Right cardiac atrium (tissue), 5 donors: Measurements from ENCODE around the gene GSAP. TPM values are rescaled to one million over a fixed set of nuclear protein-coding genes. Genes with fewer than 3 reads are reported as not detected.

ENCODE experiments used
- ATAC-seq, 2 donors: fragments of 200-7000 bp; cut with Tn5 transposase; one replicate each; pipeline versions ENCODE4 v1.8.0 to v1.9.1; 2020; ENCODE audit warnings: moderate library complexity in 2 of 2, mild to moderate bottlenecking in 1 of 2
- DNase-seq, 3 donors: peaks; one replicate each; pipeline ENCODE4 v3.0.0-alpha.2; 2020
- H3K27ac ChIP-seq: one replicate; pipeline ENCODE4 v1.5.1; 2013; ENCODE audit warnings: mild to moderate bottlenecking, low read length, control low read depth, moderate library complexity
- H3K27me3 ChIP-seq: one replicate; pipeline ENCODE4 v1.6.1; 2013; ENCODE audit not compliant: control insufficient read depth, insufficient read depth
- H3K4me1 ChIP-seq: one replicate; pipeline ENCODE4 v1.6.1; 2013; ENCODE audit warnings: low read length; ENCODE audit not compliant: control insufficient read depth, insufficient read depth
- H3K4me3 ChIP-seq: one replicate; pipeline ENCODE4 v1.5.1; 2013; ENCODE audit warnings: low read length, control low read depth
- H3K9me3 ChIP-seq: one replicate; pipeline ENCODE4 v1.6.1; 2013; ENCODE audit warnings: low read length; ENCODE audit not compliant: control insufficient read depth
- WGBS: extraction: QIAGEN DNeasy Blood & Tissue Kit; methylation state at CpG from one replicate; pipeline ENCODE4 v1.1.7; 2013; 5-methylcytosine and 5-hydroxymethylcytosine counted together
- intact Hi-C, 4 donors: fragments of 100-400 bp; cut with DNase I; formaldehyde crosslinking; loops; one replicate each; pipeline versions ENCODE4 v1.11.0 to v1.14.0; 2022 to 2023
- polyA plus RNA-seq: library from polyadenylated mRNA; stranded (reverse); fragments of 200-250 nt; gene quantifications from one replicate; pipeline ENCODE4 v1.2.3, GENCODE V29; 2013
- total RNA-seq, 4 donors: library from RNA; stranded (reverse); fragmentation: NEBNext Ultra II Directional; extraction: Animal tissue kit (Norgen Biotek cat#: 25700); gene quantifications; one replicate each; pipeline ENCODE4 v1.2.1, GENCODE V29; 2021
- donor health status: healthy with polysubstance abuse.
- donor health status: DM: no; HTN: yes; CAD: no.
- donor health status: DM: no; HTN: no; CAD: no.
- donor health status: DM: no; HTN: yes; CAD: no; lungs with severe emphysema.
- donor health status: DM: yes; HTN: yes; CAD: no.

The GSAP gene
- total and polyA plus RNA-seq, 5 donors: 7.4 to 14.6 (median 10.8) TPM

- 83% methylated on average over 2 of the region's 2 CpGs for WGBS
- ATAC-seq: no peak
- no peaks in the 10 kb centered on the region for H3K27me3 ChIP-seq
- H3K4me3 ChIP-seq: no peak overlapping the region
- H3K4me1 ChIP-seq: peaks cover 3% of the 10 kb centered on the region
- DNase-seq: no peak
- no peak overlapping the region for H3K27ac ChIP-seq
- no peaks in the 10 kb centered on the region for H3K9me3 ChIP-seq
- intact Hi-C loops: no loop called here
Measured at GRCh38 chr7:77391230-77391629, 24.9 kb downstream of the GSAP start.

- no peak for ATAC-seq
Measured at GRCh38 chr7:77388055-77388641, 28.0 kb downstream of the GSAP start.

DNA sequence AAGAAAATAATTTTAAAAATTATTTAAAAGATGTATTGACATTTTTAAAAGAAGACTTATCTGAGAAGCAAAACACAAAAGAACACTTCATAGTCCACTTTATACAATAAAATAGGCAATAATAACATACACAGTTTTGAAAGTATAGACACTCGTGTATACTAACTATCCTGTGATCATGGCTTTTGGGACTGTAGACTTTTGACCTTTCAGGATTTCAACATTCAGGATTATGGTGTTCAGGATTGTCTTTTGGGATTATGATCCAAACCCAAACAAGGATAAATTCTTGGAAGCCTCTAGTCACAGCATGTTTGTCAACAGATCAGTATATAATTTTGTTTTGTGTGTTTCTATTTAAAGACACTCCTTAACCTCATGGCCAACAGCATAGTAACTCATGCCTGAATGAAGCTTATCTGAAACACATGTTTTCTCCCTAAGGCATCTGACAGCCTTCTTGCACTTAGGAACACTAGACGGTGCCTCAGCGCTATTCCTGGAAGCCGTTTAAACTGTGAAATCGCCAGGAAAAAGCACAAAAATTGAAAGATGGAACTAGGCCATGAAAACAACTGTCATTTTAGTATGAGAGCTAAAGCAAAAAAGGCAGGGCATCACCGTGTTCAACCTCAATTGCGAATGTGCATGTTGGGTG lies 29.9 kb downstream of the GSAP start:
- ATAC-seq: peak in 1 of 2 donors; percentile 28
- intact Hi-C loops: no loop called here
- Histone ChIP-seq H3K4me1 (peaks cover 3% of the 10 kb centered on the region), H3K4me3 (no peak overlapping the region), H3K27me3 (no peaks in the 10 kb centered on the region), H3K9me3 (no peaks in the 10 kb centered on the region), H3K27ac (no peak overlapping the region)
- DNase-seq: no peak
- 49% methylated on average over 7 of the region's 7 CpGs for WGBS

More at GRCh38 chr7:77388055-77388641, 28.0 kb downstream of the GSAP start:
- DNase-seq: no peak
- Histone ChIP-seq H3K27ac (no peak overlapping the region), H3K9me3 (no peaks in the 10 kb centered on the region), H3K4me3 (no peak overlapping the region), H3K4me1 (peaks cover 3% of the 10 kb centered on the region), H3K27me3 (no peaks in the 10 kb centered on the region)
- intact Hi-C loops: no loop called here
- 36% methylated on average over 5 of the region's 5 CpGs for WGBS

DNA sequence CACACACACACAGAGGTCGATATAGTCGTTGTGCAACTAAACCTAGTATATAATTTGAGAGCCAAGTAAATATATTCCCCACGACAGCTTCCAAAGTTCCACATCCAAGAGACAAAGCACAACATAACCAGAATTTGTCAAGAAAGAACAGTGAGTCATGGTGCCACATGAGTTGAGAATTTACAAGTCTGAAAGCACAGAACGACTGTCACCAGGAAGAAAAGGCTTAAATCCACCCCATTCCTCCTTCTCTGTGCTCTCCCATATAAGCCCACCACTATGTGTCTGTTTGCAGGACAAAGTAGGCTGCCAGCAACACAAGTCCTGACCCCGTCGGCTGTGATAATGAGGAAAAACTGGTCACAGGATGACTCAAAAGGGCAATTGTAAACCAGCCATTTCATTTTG lies 32.8 kb downstream of the GSAP start:
- 82% methylated on average over 6 of the region's 6 CpGs for WGBS
- no peak for DNase-seq
- no peak overlapping the region for H3K27ac ChIP-seq
- no peaks in the 10 kb centered on the region for H3K27me3 ChIP-seq
- ATAC-seq: no peak
- H3K4me1 ChIP-seq: peaks cover 3% of the 10 kb centered on the region
- no peak overlapping the region for H3K4me3 ChIP-seq
- intact Hi-C loops: no loop called here
- no peaks in the 10 kb centered on the region for H3K9me3 ChIP-seq

DNA sequence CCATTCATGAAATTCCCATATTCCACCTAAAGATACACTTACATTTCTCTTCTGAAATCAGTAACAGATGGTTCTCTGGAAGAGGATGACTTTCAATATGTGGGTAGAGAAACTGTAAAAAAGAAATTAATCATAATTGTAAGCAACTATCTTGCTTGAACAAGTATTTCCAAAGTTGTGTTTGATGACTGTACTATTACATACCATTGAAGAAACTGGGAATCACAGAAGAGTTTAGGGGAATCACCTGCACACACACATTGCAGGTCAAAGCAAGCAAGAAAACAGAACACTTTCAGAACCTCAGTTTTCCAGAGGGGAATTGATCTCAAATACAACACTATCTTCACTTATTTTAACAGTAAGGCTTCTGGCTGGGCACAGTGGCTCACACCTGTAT lies 33.6 kb downstream of the GSAP start:
- Histone ChIP-seq H3K9me3 (no peaks in the 10 kb centered on the region), H3K4me3 (no peak overlapping the region), H3K4me1 (peaks cover 3% of the 10 kb centered on the region), H3K27me3 (no peaks in the 10 kb centered on the region), H3K27ac (no peak overlapping the region)
- intact Hi-C loops: no loop called here
- DNase-seq (no peak), ATAC-seq (no peak)

- Histone ChIP-seq H3K27ac (no peak overlapping the region), H3K27me3 (no peaks in the 10 kb centered on the region), H3K9me3 (no peaks in the 10 kb centered on the region), H3K4me1 (no peaks in the 10 kb centered on the region), H3K4me3 (no peak overlapping the region)
- ATAC-seq (no peak), DNase-seq (no peak)
- intact Hi-C loops: no loop called here
- WGBS: 93% methylated on average over 3 of the region's 3 CpGs
Measured at GRCh38 chr7:77378584-77378983, 37.6 kb downstream of the GSAP start.

GRCh38 chr7:77370606-77371005 lies 45.5 kb downstream of the GSAP start:
- Histone ChIP-seq H3K4me3 (no peak overlapping the region), H3K27ac (no peak overlapping the region), H3K4me1 (no peaks in the 10 kb centered on the region), H3K27me3 (no peaks in the 10 kb centered on the region), H3K9me3 (no peaks in the 10 kb centered on the region)
- WGBS: 70% methylated on average over 1 of the region's 1 CpG
- DNase-seq (no peak), ATAC-seq (no peak)
- intact Hi-C loops: no loop called here

DNA sequence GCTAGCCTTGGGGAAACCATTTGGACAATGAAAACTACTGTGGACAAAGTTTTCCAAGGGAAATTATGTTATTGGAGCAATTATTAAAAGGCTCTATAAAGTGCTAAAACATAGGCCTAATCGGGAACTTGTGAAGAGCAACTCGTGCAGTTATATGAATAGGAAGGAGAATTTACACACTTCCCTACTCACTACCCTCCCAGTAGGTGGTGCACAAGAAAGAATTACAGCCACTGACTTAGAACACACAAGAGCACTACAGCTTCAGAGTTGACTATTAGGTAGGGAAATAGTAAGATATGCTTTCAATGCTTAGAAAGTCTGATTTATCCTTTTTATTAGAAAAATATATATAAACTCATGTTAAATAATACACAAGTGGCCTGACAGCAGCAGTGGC lies 47.2 kb downstream of the GSAP start:
- intact Hi-C loops: no loop called here
- H3K9me3 ChIP-seq: no peaks in the 10 kb centered on the region
- H3K27me3 ChIP-seq: no peaks in the 10 kb centered on the region
- WGBS: 69% methylated on average over 2 of the region's 2 CpGs
- ATAC-seq: no peak
- H3K4me1 ChIP-seq: no peaks in the 10 kb centered on the region
- no peak for DNase-seq
- no peak overlapping the region for H3K27ac ChIP-seq
- H3K4me3 ChIP-seq: no peak overlapping the region

- no peaks in the 10 kb centered on the region for H3K4me1 ChIP-seq
- no peak for DNase-seq
- H3K9me3 ChIP-seq: no peaks in the 10 kb centered on the region
- no peak overlapping the region for H3K4me3 ChIP-seq
- 95% methylated on average over 4 of the region's 4 CpGs for WGBS
- no peak for ATAC-seq
- H3K27me3 ChIP-seq: no peaks in the 10 kb centered on the region
- intact Hi-C loops: no loop called here
- H3K27ac ChIP-seq: no peak overlapping the region
Measured at GRCh38 chr7:77367976-77368375, 48.2 kb downstream of the GSAP start.

DNA sequence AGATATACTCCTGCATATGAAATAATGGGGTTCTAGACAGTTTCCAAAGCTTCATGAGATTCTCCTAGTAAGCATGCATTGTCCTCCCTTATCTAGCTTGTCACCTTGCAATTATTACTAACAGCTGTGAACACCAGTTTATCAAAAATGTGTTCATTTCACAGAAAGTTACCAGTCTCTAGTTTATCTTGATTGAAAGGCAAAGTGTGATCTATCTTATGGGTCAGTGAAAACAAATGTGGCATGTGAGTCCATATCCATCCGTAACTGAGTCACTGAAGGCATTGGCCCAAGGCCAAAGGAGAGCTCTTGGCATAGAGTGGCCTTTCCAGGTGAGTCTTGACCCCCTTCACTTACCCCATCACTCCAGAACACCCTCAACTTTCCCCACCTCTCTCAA lies 53.2 kb downstream of the GSAP start:
- Histone ChIP-seq H3K4me3 (no peak overlapping the region), H3K4me1 (no peaks in the 10 kb centered on the region), H3K27ac (no peak overlapping the region), H3K9me3 (no peaks in the 10 kb centered on the region), H3K27me3 (no peaks in the 10 kb centered on the region)
- DNase-seq: no peak
- 75% methylated on average over 1 of the region's 1 CpG for WGBS
- intact Hi-C loops: no loop called here
- ATAC-seq: no peak

DNA sequence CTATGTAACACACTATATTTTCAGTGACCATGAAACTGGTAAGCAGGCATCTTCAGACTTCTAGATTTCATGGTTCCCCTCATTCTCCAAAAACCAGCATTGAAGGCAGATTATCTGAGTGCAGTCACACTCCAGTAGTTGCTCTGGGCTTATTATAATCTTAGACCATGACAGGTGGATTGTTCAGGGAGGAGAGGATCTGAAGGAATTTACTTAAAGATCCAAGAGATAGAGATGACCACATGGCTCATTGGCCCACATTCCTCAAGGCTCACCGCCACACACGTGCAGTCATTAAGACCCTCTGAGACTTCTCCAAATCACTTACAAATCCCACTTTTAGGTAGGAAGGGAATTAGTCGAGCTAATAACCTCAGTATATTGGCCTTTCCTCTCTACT lies 55.2 kb downstream of the GSAP start:
- ATAC-seq: no peak
- H3K4me1 ChIP-seq: no peaks in the 10 kb centered on the region
- H3K9me3 ChIP-seq: no peaks in the 10 kb centered on the region
- H3K27ac ChIP-seq: no peak overlapping the region
- intact Hi-C loops: no loop called here
- H3K27me3 ChIP-seq: no peaks in the 10 kb centered on the region
- no peak for DNase-seq
- WGBS: 91% methylated on average over 3 of the region's 3 CpGs
- H3K4me3 ChIP-seq: no peak overlapping the region

DNA sequence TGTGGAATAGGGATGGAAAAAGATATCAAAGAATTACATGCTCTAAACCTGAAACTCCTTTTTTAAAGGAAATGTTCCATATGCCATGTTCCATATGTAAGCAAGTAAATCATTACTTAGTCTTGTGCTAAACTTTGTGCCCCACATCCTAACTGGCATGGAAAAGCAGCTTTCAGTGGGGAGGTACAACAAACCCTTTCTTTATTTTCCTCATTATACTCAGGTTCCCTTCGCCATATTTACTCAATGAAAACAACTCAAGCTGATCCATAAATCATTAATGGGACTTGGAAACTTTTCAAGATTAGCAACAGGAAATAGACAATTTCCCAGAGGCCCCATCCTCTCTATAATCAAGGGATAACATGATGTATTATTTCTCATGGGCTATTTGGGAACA lies 56.0 kb downstream of the GSAP start:
- ATAC-seq: no peak
- Histone ChIP-seq H3K27ac (no peak overlapping the region), H3K9me3 (no peaks in the 10 kb centered on the region), H3K4me1 (no peaks in the 10 kb centered on the region), H3K27me3 (no peaks in the 10 kb centered on the region), H3K4me3 (no peak overlapping the region)
- WGBS: 79% methylated on average over 1 of the region's 1 CpG
- intact Hi-C loops: no loop called here
- no peak for DNase-seq
